ENCODE measurements around the gene CCNYL1.

- TF ChIP-seq ZNF274 (IDR thresholded peaks at IDR 0.05; ENCODE audit: low read depth, low read length) (no peak), YY1 (IDR thresholded peaks at IDR 0.05; ENCODE audit: insufficient read depth, insufficient read length) (no peak)
Observed at GRCh38 chr2:207758025-207758424, 46.6 kb downstream of the CCNYL1 start.

All from NT2/D1 (cell line).